NCI-H1930 (cell line): ENCODE measurements around the gene C13orf46.

Source experiments
- DNase-seq, 2 experiments: peaks; one replicate each; lab custom pipeline; 2025; lab: John Stamatoyannopoulos, UW

C13orf46 gene

GRCh38 chr13:113905942-113906341 is 67.9 kb downstream of the C13orf46 start:
- DNase-seq = no peak

GRCh38 chr13:113905018-113905417 is 68.9 kb downstream of the C13orf46 start:
- DNase-seq = no peak

GRCh38 chr13:113904411-113904810 is 69.5 kb downstream of the C13orf46 start:
- peak in 1 of 2 experiments; percentile 48 for DNase-seq

- DNase-seq = no peak
These were observed 70.0 kb downstream of the C13orf46 start for GRCh38 chr13:113903912-113904311.
